Activated naive CD4-positive, alpha-beta T cell treated with anti-CD3 and anti-CD28 coated beads, Interleukin-2, amount 50 U/mL, for 16 hours (primary cell): Measurements from ENCODE around the gene HKDC1.
"Not testable (repeated sequence)": the region's sequence is repeated elsewhere in the genome, so short reads cannot be mapped to it uniquely, and the experiment has no call there.

Experiments used
- DNase-seq: peaks from one replicate; pipeline ENCODE4 v3.0.0-alpha.2; 2020

HKDC1 gene

GRCh38 chr10:69281507-69282413 lies 61.6 kb downstream of the HKDC1 start:
- no peak for DNase-seq

DNA sequence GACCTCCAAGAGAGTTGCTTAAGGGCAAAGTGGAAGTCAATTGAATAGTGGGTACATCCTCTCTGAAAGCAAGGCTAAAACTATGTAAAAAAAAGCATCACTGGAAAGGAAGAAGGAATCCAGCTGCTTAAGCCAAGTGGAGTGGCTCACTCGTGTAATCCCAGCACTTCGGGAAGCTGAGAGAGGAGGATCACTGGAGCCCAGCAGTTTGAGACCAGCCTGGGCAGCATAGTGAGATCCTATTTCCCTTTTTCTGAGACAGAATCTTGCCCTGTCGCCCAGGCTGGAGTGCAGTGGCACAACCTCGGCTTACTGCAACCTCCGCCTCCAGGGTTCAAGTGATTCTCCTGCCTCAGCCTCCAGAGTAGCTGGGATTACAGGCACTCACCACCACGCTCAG lies 64.3 kb downstream of the HKDC1 start:
- DNase-seq: not testable (repeated sequence)

- no peak for DNase-seq
Observed at GRCh38 chr10:69285699-69286098, 65.6 kb downstream of the HKDC1 start.

GRCh38 chr10:69287181-69287580 lies 67.0 kb downstream of the HKDC1 start:
- DNase-seq: no peak

DNA sequence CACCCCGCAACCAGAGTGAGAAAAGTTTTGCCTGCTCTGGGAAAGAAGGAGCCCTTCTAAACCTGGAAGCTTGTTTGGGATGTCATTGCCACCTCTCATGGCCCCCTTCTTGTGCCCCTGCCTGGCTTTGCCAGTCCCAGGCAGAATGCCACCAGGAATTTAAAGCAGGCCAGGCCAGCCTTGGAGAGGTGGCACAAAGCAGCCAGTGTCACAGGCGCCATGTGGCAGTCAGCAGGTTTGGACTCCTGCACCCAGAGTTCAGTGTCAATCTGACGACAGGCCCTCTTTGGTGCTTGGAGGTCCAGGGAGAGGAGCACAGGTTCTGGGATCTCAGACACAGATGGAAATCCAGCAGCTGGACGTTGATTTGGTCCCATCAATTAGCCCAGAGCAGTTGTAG lies 70.9 kb downstream of the HKDC1 start:
- DNase-seq: no peak

- DNase-seq: no peak
Observed at GRCh38 chr10:69292459-69292858, 72.3 kb downstream of the HKDC1 start.

- DNase-seq: no peak
Observed at GRCh38 chr10:69295027-69295636, 75.0 kb downstream of the HKDC1 start.

GRCh38 chr10:69303632-69304051 lies 83.5 kb downstream of the HKDC1 start:
- no peak for DNase-seq

- DNase-seq: no peak
Observed at GRCh38 chr10:69306421-69306820, 86.3 kb downstream of the HKDC1 start.

GRCh38 chr10:69307434-69307833 lies 87.3 kb downstream of the HKDC1 start:
- no peak for DNase-seq

GRCh38 chr10:69308304-69308703 lies 88.2 kb downstream of the HKDC1 start:
- not testable (repeated sequence) for DNase-seq

GRCh38 chr10:69311309-69311708 lies 91.2 kb downstream of the HKDC1 start:
- no peak for DNase-seq

DNA sequence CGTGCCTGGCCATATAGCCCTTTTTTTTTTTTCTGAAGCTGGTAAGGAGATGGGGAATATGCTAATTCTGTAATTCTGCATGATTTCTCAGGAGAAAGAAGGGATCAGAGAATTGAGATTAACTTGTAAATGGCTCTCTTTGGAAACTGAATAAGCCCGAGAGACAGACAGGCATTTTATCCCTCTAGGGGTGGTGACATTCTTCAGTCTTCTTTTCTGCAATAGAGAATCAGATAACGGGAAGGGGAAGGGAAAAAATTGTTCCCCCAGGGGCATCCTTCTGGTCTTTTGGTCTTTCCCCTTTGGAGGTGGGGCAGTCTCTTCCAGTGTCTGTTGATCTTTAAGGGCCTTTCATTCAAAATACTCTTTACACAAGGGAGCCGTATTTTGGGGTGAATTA lies 92.4 kb downstream of the HKDC1 start:
- no peak for DNase-seq

GRCh38 chr10:69315100-69315542 lies 95.0 kb downstream of the HKDC1 start:
- DNase-seq: no peak

GRCh38 chr10:69315610-69316312 lies 95.6 kb downstream of the HKDC1 start:
- DNase-seq: no peak

- DNase-seq: no peak
Observed at GRCh38 chr10:69316313-69317059, 96.4 kb downstream of the HKDC1 start.
